ENCODE data around the gene PTPRN2.
"Not testable (repeated sequence)": the region's sequence is repeated elsewhere in the genome, so short reads cannot be mapped to it uniquely, and the experiment has no call there.

Gene PTPRN2

GRCh38 chr7:158424011-158424410 is 163.6 kb downstream of the PTPRN2 start:
- no peak for DNase-seq (ENCODE audit: low spot score)
- no peak overlapping the region for H3K4me3 ChIP-seq
- H3K27ac ChIP-seq: no peak overlapping the region
- TF ChIP-seq CTCF (IDR thresholded peaks at IDR 0.05): no peak

- H3K27ac ChIP-seq: no peak overlapping the region
- DNase-seq (ENCODE audit: low spot score): no peak
- no peak for TF ChIP-seq CTCF (IDR thresholded peaks at IDR 0.05)
- H3K4me3 ChIP-seq: no peak overlapping the region
Observed at GRCh38 chr7:158422887-158423560, 164.6 kb downstream of the PTPRN2 start.

GRCh38 chr7:158422196-158422886 is 165.3 kb downstream of the PTPRN2 start:
- TF ChIP-seq CTCF (IDR thresholded peaks at IDR 0.05): no peak
- DNase-seq (ENCODE audit: low spot score): no peak
- Histone ChIP-seq H3K4me3 (no peak overlapping the region), H3K27ac (no peak overlapping the region)

- no peak for TF ChIP-seq CTCF (IDR thresholded peaks at IDR 0.05)
- Histone ChIP-seq H3K4me3 (no peak overlapping the region), H3K27ac (no peak overlapping the region)
- no peak for DNase-seq (ENCODE audit: low spot score)
Observed at GRCh38 chr7:158421361-158421760, 166.3 kb downstream of the PTPRN2 start.

GRCh38 chr7:158420591-158421340 is 166.9 kb downstream of the PTPRN2 start:
- DNase-seq (ENCODE audit: low spot score): no peak
- H3K4me3 ChIP-seq: no peak overlapping the region
- H3K27ac ChIP-seq: no peak overlapping the region
- TF ChIP-seq CTCF (IDR thresholded peaks at IDR 0.05): no peak

- DNase-seq (ENCODE audit: low spot score): no peak
- Histone ChIP-seq H3K4me3 (no peak overlapping the region), H3K27ac (no peak overlapping the region)
- no peak for TF ChIP-seq CTCF (IDR thresholded peaks at IDR 0.05)
Observed at GRCh38 chr7:158419238-158419785, 168.3 kb downstream of the PTPRN2 start.

- H3K27ac ChIP-seq; H3K4me3 ChIP-seq; DNase-seq (ENCODE audit: low spot score): not testable (repeated sequence)
Observed at GRCh38 chr7:158418395-158418794, 169.2 kb downstream of the PTPRN2 start.
